ENCODE data around the gene FTO. TPM values are rescaled to one million over a fixed set of nuclear protein-coding genes. Genes with fewer than 3 reads are reported as not detected.

The FTO gene
- total and polyA plus RNA-seq, 2 of the 8 experiments (the other 6 are each of a cell fraction or from before 2014, with no cell fraction given): 34.5 to 59.8 TPM

- H3K9me3 ChIP-seq (ENCODE audit: insufficient read depth in 2 of 2, low read depth in 1 of 2, low read length in 1 of 2): no peaks in the 10 kb centered on the region
- H3K4me2 ChIP-seq (ENCODE audit: insufficient read depth in 1 of 2, low read depth in 2 of 2, low read length in 2 of 2): no peak overlapping the region
- H3K79me2 ChIP-seq (ENCODE audit: control insufficient read depth in 1 of 2, insufficient read depth in 2 of 2, low read length in 2 of 2): no peaks in the 10 kb centered on the region
- no peak overlapping the region for H3K4ac ChIP-seq (replicated peaks; ENCODE audit: insufficient read length, low read depth, low read length)
- H3K79me1 ChIP-seq (ENCODE audit: low read depth, low read length): 0 out of 2 replicates have a peak, but pooled peaks cover 2% of the 10 kb centered on the region
- 65% methylated on average over 3 of the region's 3 CpGs; no CpG with 5 or more reads in 1 of the 2 experiments for WGBS, 2 experiments (ENCODE audit: extremely low coverage in 1 of 2, insufficient coverage in 1 of 2, insufficient read length in 1 of 2, insufficient replicate concordance in 2 of 2, low coverage in 1 of 2, low lambda C conversion rate in 2 of 2, missing lambda C conversion rate in 1 of 2)
- no peak overlapping the region for H4K8ac ChIP-seq (ENCODE audit: extremely low read depth, insufficient read depth, low read length)
- H2BK120ac ChIP-seq (replicated peaks; ENCODE audit: low read depth, low read length): no peak overlapping the region
- no peak for TF ChIP-seq SP1 (IDR thresholded peaks at IDR 0.05; ENCODE audit: low read depth, low read length)
- TF ChIP-seq NANOG (IDR thresholded peaks at IDR 0.05; ENCODE audit: insufficient read depth, low read depth, low read length, poor library complexity, severe bottlenecking): no peak
- H2BK15ac ChIP-seq (ENCODE audit: low read length): no peak overlapping the region
- H3K23ac ChIP-seq (ENCODE audit: insufficient read length): no peak overlapping the region
- H2BK20ac ChIP-seq (ENCODE audit: low read length): no peak overlapping the region
- H3K4me3 ChIP-seq (ENCODE audit: extremely low read depth in 1 of 4, insufficient read depth in 2 of 4, low read depth in 3 of 4, low read length in 4 of 4): no peak overlapping the region
- no peak overlapping the region for H2AK5ac ChIP-seq (ENCODE audit: low read depth, low read length)
- H2AFZ ChIP-seq (ENCODE audit: low read length): no peak overlapping the region
- H4K5ac ChIP-seq (ENCODE audit: insufficient read length, low read depth, low read length): no peak overlapping the region
- ChIA-PET CTCF (ENCODE audit: partially characterized antibody) (interaction anchor here (2.1 kb wide), 1 partner anchor 84 kb away, joined by 6 read pairs; no protein-coding TSS in a partner anchor), POLR2A (ENCODE audit: partially characterized antibody) (no interaction called here)
- H4K20me1 ChIP-seq (replicated peaks in 1 of 2; ENCODE audit: control insufficient read depth in 1 of 2, insufficient read depth in 2 of 2, low read length in 2 of 2): no peaks in the 10 kb centered on the region
- H3K23me2 ChIP-seq (ENCODE audit: low read depth, low read length): no peaks in the 10 kb centered on the region
- FAIRE-seq (no peak), DNase-seq (ENCODE audit: low read depth in 1 of 2, low spot score in 2 of 2) (no peak)
- no peak overlapping the region for H4K91ac ChIP-seq (replicated peaks; ENCODE audit: insufficient read length, low read length)
- no peak overlapping the region for H2BK12ac ChIP-seq (ENCODE audit: low read depth, low read length)
- no peak overlapping the region for H3K56ac ChIP-seq (replicated peaks; ENCODE audit: insufficient read length, low read depth, low read length)
- peaks cover 0 to 2% (median 0%) of the 10 kb centered on the region in 4 experiments; a peak in 2 of 8 replicates for H3K36me3 ChIP-seq (ENCODE audit: control insufficient read depth in 2 of 4, insufficient read depth in 4 of 4, low read length in 3 of 4)
- no peak overlapping the region for H3K27ac ChIP-seq (ENCODE audit: low read depth, low read length)
- no peaks in the 10 kb centered on the region for H3K27me3 ChIP-seq (replicated peaks in 1 of 4; ENCODE audit: control insufficient read depth in 3 of 4, extremely low read depth in 1 of 4, insufficient read depth in 3 of 4, low read length in 3 of 4)
- H3K4me1 ChIP-seq (replicated peaks in 1 of 4; ENCODE audit: control insufficient read depth in 3 of 4, insufficient read depth in 4 of 4, low read length in 3 of 4): no peaks in the 10 kb centered on the region
- no peak overlapping the region for H3K14ac ChIP-seq (ENCODE audit: insufficient read length)
- H2BK5ac ChIP-seq (ENCODE audit: low read depth, low read length): no peak overlapping the region
- no peak overlapping the region for H3K18ac ChIP-seq (ENCODE audit: extremely low read depth, low read length)
- H3K9ac ChIP-seq (replicated peaks in 1 of 4; ENCODE audit: extremely low read depth in 1 of 4, low read depth in 3 of 4, low read length in 3 of 4): peak overlapping the region in 1 of 4 experiments; percentile 49; a peak in 1 of 7 replicates
Measured at GRCh38 chr16:53826658-53827057, 122.7 kb downstream of the FTO start.

Data from H1 (cell line).